IMR-90 (cell line): ENCODE data around the gene ATXN1. TPM values are rescaled to one million over a fixed set of nuclear protein-coding genes. Genes with fewer than 3 reads are reported as not detected.

Experiments used
- ATAC-seq: fragments of 200-7000 bp; cut with Tn5 transposase; 2 replicates; pipeline ENCODE4 v1.9.1; 2020; ENCODE audit warnings: low read depth, mild to moderate bottlenecking, moderate library complexity
- BruUV-seq: library from RNA; stranded (reverse); fragments of 400-500 nt; replicated peaks from 2 replicates; lab custom pipeline; 2021; lab: Mats Ljungman, UMichigan
- CTCF ChIA-PET: fragments of 300-600 bp; formaldehyde crosslinking; extraction: SDS; loops from one replicate; lab custom pipeline; 2021; ENCODE audit warnings: antibody characterized with exemption; lab: Yijun Ruan, JAX
- POLR2A ChIA-PET: fragments of 300-600 bp; sonication (Branson Sonifier 250); formaldehyde crosslinking; loops from one replicate; lab custom pipeline; 2022; ENCODE audit warnings: antibody characterized with exemption; ENCODE audit not compliant: unreplicated experiment; lab: Charles Lee
- DNase-seq: peaks from one replicate; pipeline ENCODE4 v3.0.0; 2013
- H2AFZ ChIP-seq: replicated peaks from 2 replicates; pipeline ENCODE3; 2013; ENCODE audit warnings: low read length, mild to moderate bottlenecking; ENCODE audit not compliant: poor library complexity
- H2AK5ac ChIP-seq: 2 replicates; pipeline ENCODE4 v1.6.1; 2013; ENCODE audit warnings: low read depth, low read length, inconsistent platforms
- H2AK9ac ChIP-seq: replicated peaks from 2 replicates; pipeline ENCODE3; 2013; ENCODE audit warnings: mild to moderate bottlenecking, low read depth, low read length, moderate library complexity; ENCODE audit not compliant: poor library complexity
- H2BK120ac ChIP-seq: 2 replicates; pipeline ENCODE4 v1.6.1; 2013; ENCODE audit warnings: low read depth, low read length, inconsistent platforms
- H2BK15ac ChIP-seq: 3 replicates; pipeline ENCODE4 v1.6.1; 2013; ENCODE audit warnings: low read depth, low read length, inconsistent platforms
- H2BK20ac ChIP-seq: 2 replicates; pipeline ENCODE4 v1.6.1; 2013; ENCODE audit warnings: low read depth, mild to moderate bottlenecking, inconsistent platforms, low read length, moderate library complexity
- H2BK5ac ChIP-seq: 2 replicates; pipeline ENCODE4 v1.6.1; 2013; ENCODE audit warnings: mild to moderate bottlenecking, low read depth, low read length, inconsistent platforms; ENCODE audit not compliant: poor library complexity, severe bottlenecking
- H3K14ac ChIP-seq: replicated peaks from 2 replicates; pipeline ENCODE4 v1.6.1; 2013; ENCODE audit warnings: low read depth, low read length, inconsistent platforms
- H3K18ac ChIP-seq: 2 replicates; pipeline ENCODE4 v1.6.1; 2013; ENCODE audit warnings: low read depth, low read length, control low read depth
- H3K23ac ChIP-seq: 2 replicates; pipeline ENCODE4 v1.6.1; 2013; ENCODE audit warnings: low read depth, low read length, inconsistent platforms
- H3K27ac ChIP-seq: 2 replicates; pipeline ENCODE4 v1.5.1; 2013; ENCODE audit warnings: mild to moderate bottlenecking, control low read depth, low read length; ENCODE audit not compliant: insufficient read depth
- H3K27me3 ChIP-seq: 2 replicates; pipeline ENCODE4 v1.6.1; 2013; ENCODE audit warnings: low read length; ENCODE audit not compliant: control insufficient read depth, insufficient read depth
- H3K36me3 ChIP-seq: 2 replicates; pipeline ENCODE4 v1.6.1; 2013; ENCODE audit warnings: low read length, mixed read lengths; ENCODE audit not compliant: control insufficient read depth, insufficient read depth
- H3K4ac ChIP-seq: 2 replicates; pipeline ENCODE4 v1.6.1; 2013; ENCODE audit warnings: low read depth, low read length, inconsistent platforms
- H3K4me1 ChIP-seq: 2 replicates; pipeline ENCODE4 v1.6.1; 2013; ENCODE audit warnings: low read length, mixed read lengths; ENCODE audit not compliant: control insufficient read depth, insufficient read depth
- H3K4me2 ChIP-seq: 2 replicates; pipeline ENCODE4 v1.6.1; 2013; ENCODE audit warnings: low read depth, mild to moderate bottlenecking, control low read depth, low read length, moderate library complexity
- H3K4me3 ChIP-seq: 2 replicates; pipeline ENCODE4 v1.5.1; 2013; ENCODE audit warnings: low read depth, mild to moderate bottlenecking, control low read depth, low read length, moderate library complexity; ENCODE audit not compliant: insufficient read depth
- H3K56ac ChIP-seq: 2 replicates; pipeline ENCODE4 v1.6.1; 2013; ENCODE audit warnings: low read length, inconsistent platforms; ENCODE audit not compliant: insufficient read depth; ENCODE audit errors: extremely low read depth
- H3K79me1 ChIP-seq, 2 experiments: 2 replicates each; pipeline ENCODE4 v1.6.1; 2013; ENCODE audit warnings: low read length in 2 of 2, inconsistent platforms in 1 of 2, low read depth in 1 of 2
- H3K9ac ChIP-seq: 2 replicates; pipeline ENCODE4 v1.6.1; 2013; ENCODE audit warnings: low read depth, low read length, control low read depth
- H3K9me1 ChIP-seq: 2 replicates; pipeline ENCODE4 v1.6.1; 2013; ENCODE audit warnings: low read length, inconsistent platforms; ENCODE audit not compliant: insufficient read depth
- H3K9me3 ChIP-seq: 2 replicates; pipeline ENCODE4 v1.6.1; 2013; ENCODE audit warnings: low read length; ENCODE audit not compliant: control insufficient read depth, insufficient read depth
- H4K20me1 ChIP-seq: 2 replicates; pipeline ENCODE4 v1.6.1; 2013; ENCODE audit warnings: low read length, inconsistent platforms; ENCODE audit not compliant: insufficient read depth
- H4K5ac ChIP-seq: 2 replicates; pipeline ENCODE4 v1.6.1; 2013; ENCODE audit warnings: mild to moderate bottlenecking, low read depth, low read length, control low read depth
- H4K8ac ChIP-seq, 2 experiments: 2 replicates each; pipeline ENCODE4 v1.6.1; 2013; ENCODE audit warnings: low read depth in 2 of 2, low read length in 2 of 2, control low read depth in 1 of 2, inconsistent platforms in 1 of 2
- H4K91ac ChIP-seq: 2 replicates; pipeline ENCODE4 v1.6.1; 2013; ENCODE audit warnings: low read depth, low read length, inconsistent platforms; ENCODE audit not compliant: insufficient read depth
- BHLHE40 ChIP-seq: fragments of 150-350 bp; IDR thresholded peaks from 2 replicates; pipeline ENCODE4 v1.6.1; 2016; ENCODE audit warnings: mild to moderate bottlenecking, low read depth, low read length
- RAD21 ChIP-seq: IDR thresholded peaks from 2 replicates; pipeline ENCODE4 v1.6.1; 2012; ENCODE audit warnings: low read length, improper control_type of control experiment
- WGBS, 2 experiments: methylation state at CpG; one replicate each; pipeline versions ENCODE4 v1.1.5 to v1.1.7; 2013; ENCODE audit warnings: missing lambda C conversion rate in 2 of 2; ENCODE audit not compliant: insufficient read length in 1 of 2; ENCODE audit errors: extremely low coverage in 2 of 2; 5-methylcytosine and 5-hydroxymethylcytosine counted together
- dilution Hi-C: fragments of 300-500 bp; cut with HindIII; formaldehyde crosslinking; loops from one replicate; pipeline ENCODE4 v1.14.3; 2018; ENCODE audit warnings: low sequenced_read_pairs; ENCODE audit not compliant: unreplicated experiment
- in situ Hi-C: fragments of 300-500 bp; cut with MboI; formaldehyde crosslinking; loops from 3 replicates; pipeline ENCODE4 v1.14.3; 2019; ENCODE audit warnings: low sequenced_read_pairs, inconsistent platforms, mixed read lengths
- intact Hi-C: fragments of 100-400 bp; cut with micrococcal nuclease; formaldehyde crosslinking; loops from 2 replicates; pipeline ENCODE4 v1.10.0; 2022
- polyA plus RNA-seq, 3 experiments: library from polyadenylated mRNA; depleted of rRNA; stranded (reverse); fragments of >200 nt; gene quantifications; 2 replicates each; pipeline ENCODE4 v1.2.3, GENCODE V29; 2012; ENCODE audit warnings: low replicate concordance in 1 of 3
- total RNA-seq: library from RNA; depleted of rRNA; stranded (reverse); fragments of >200 nt; gene quantifications from 2 replicates; pipeline ENCODE4 v1.2.3, GENCODE V29; 2012
- TF ChIP-seq, protein P1 (sequence below): conservative IDR thresholded peaks from 2 replicates; pipeline ENCODE4 v1.5.1; 2012; ENCODE audit warnings: mild to moderate bottlenecking, low read depth, low read length, improper control_type of control experiment

ATXN1 gene
- total and polyA plus RNA-seq, 2 of the 4 experiments (the other 2 are of a cell fraction): 7.3 to 11.1 TPM

- H3K4ac ChIP-seq: peak overlapping the region; percentile 72
- dilution Hi-C loops (no loop called here), in situ Hi-C loops (no loop called here), intact Hi-C loops (loop anchor here (2.0 kb wide), 1 partner anchor 15 kb away; no protein-coding TSS in a partner anchor)
- H3K4me1 ChIP-seq: peaks cover 18% of the 10 kb centered on the region
- H4K20me1 ChIP-seq: peaks cover 15% of the 10 kb centered on the region
- H2BK5ac ChIP-seq: peak overlapping the region; percentile 11
- peak overlapping the region; percentile 54; the same call in 1 of the 2 replicates for H2AK5ac ChIP-seq
- H3K27me3 ChIP-seq: no peaks in the 10 kb centered on the region
- peak overlapping the region; percentile 44 for H2BK120ac ChIP-seq
- H3K4me3 ChIP-seq: no peak overlapping the region
- peak overlapping the region; percentile 48 for H4K91ac ChIP-seq
- peak overlapping the region; percentile 59 for H2AK9ac ChIP-seq
- ChIA-PET CTCF (interaction anchor here (1.0 to 1.6 kb wide), 3 partner anchors 26 to 226 kb away, joined by 3 to 4 read pairs (median 3); no protein-coding TSS in a partner anchor), POLR2A (no interaction called here)
- no peak overlapping the region for H2AFZ ChIP-seq
- no peak for TF ChIP-seq BHLHE40
- TF ChIP-seq RAD21: 0 out of 2 replicates have a peak, but pooled peaks have one; percentile 18
- TF ChIP-seq, protein P1, sequence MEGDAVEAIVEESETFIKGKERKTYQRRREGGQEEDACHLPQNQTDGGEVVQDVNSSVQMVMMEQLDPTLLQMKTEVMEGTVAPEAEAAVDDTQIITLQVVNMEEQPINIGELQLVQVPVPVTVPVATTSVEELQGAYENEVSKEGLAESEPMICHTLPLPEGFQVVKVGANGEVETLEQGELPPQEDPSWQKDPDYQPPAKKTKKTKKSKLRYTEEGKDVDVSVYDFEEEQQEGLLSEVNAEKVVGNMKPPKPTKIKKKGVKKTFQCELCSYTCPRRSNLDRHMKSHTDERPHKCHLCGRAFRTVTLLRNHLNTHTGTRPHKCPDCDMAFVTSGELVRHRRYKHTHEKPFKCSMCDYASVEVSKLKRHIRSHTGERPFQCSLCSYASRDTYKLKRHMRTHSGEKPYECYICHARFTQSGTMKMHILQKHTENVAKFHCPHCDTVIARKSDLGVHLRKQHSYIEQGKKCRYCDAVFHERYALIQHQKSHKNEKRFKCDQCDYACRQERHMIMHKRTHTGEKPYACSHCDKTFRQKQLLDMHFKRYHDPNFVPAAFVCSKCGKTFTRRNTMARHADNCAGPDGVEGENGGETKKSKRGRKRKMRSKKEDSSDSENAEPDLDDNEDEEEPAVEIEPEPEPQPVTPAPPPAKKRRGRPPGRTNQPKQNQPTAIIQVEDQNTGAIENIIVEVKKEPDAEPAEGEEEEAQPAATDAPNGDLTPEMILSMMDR: 0 out of 2 replicates have a peak, but pooled peaks have one; percentile 14
- H3K9ac ChIP-seq: no peak overlapping the region
- peaks cover 36 to 56% of the 10 kb centered on the region in 2 experiments for H3K79me1 ChIP-seq
- peak overlapping the region; percentile 56 for H3K14ac ChIP-seq
- peak overlapping the region; percentile 19 for H4K5ac ChIP-seq
- peaks cover 24% of the 10 kb centered on the region for H3K9me1 ChIP-seq
- H3K9me3 ChIP-seq: no peaks in the 10 kb centered on the region
- H3K27ac ChIP-seq: peak overlapping the region; percentile 8; the same call in 1 of the 2 replicates
- DNase-seq (peak; percentile 76), ATAC-seq (peak; percentile 57)
- peak overlapping the region; percentile 27; the same call in 2 of the 3 replicates for H2BK15ac ChIP-seq
- peak overlapping the region; percentile 4; the same call in 1 of the 2 replicates for H3K23ac ChIP-seq
- H3K56ac ChIP-seq: no peak overlapping the region
- H3K36me3 ChIP-seq: peaks cover 14% of the 10 kb centered on the region
- no TSS peak for BruUV-seq
- peak overlapping the region; percentile 10; the same call in 1 of the 2 replicates for H3K4me2 ChIP-seq
- H4K8ac ChIP-seq: peak overlapping the region in 1 of 2 experiments; percentile 37; a peak in 1 of 4 replicates
- H2BK20ac ChIP-seq: peak overlapping the region; percentile 56; the same call in 1 of the 2 replicates
- peak overlapping the region; percentile 88 for H3K18ac ChIP-seq
- 95% methylated on average over 5 of the region's 7 CpGs; no CpG with 5 or more reads in 1 of the 2 experiments for WGBS, 2 experiments
Measured at GRCh38 chr6:16739329-16739801, 21.9 kb downstream of the ATXN1 start.
